Activated naive CD8-positive, alpha-beta T cell treated with anti-CD3 and anti-CD28 coated beads, Interleukin-2, amount 50 U/mL, for 16 hours (primary cell): ENCODE measurements around the gene SDF4.
"Not testable (repeated sequence)": the region's sequence is repeated elsewhere in the genome, so short reads cannot be mapped to it uniquely, and the experiment has no call there.

ENCODE experiments used
- DNase-seq: peaks from one replicate; pipeline ENCODE4 v3.0.0-alpha.2; 2020; ENCODE audit warnings: low read depth, low spot score

Gene SDF4

DNA sequence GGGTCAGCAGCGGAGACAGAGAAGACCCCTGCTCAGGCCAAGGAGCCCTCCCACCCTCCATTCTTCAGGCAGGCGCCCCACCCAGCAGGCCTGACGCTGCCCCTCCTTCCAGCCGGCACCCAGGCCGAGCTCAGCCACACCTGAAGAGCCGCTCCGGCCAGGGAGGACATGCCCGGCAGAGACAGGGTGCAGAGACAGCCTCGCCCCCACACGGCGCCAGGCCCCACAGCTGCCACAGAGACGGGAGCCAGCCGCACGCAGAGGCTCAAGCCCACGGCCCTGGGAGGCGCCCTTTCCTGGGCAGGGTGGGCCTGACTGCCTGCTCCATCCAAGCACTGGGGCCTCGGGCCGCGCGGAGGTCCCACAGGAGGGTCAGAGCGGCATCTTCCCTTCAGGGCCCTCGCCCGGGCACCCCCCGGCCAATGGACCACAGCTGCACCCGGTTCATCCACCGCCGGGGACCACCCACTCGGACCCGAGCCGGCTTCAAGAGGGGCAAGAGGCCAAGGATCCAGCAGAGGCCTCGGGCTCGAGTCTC lies 52.9 kb downstream of the SDF4 start:
- no peak for DNase-seq

- DNase-seq: no peak
Measured at GRCh38 chr1:1177452-1178206, 54.2 kb downstream of the SDF4 start.

DNA sequence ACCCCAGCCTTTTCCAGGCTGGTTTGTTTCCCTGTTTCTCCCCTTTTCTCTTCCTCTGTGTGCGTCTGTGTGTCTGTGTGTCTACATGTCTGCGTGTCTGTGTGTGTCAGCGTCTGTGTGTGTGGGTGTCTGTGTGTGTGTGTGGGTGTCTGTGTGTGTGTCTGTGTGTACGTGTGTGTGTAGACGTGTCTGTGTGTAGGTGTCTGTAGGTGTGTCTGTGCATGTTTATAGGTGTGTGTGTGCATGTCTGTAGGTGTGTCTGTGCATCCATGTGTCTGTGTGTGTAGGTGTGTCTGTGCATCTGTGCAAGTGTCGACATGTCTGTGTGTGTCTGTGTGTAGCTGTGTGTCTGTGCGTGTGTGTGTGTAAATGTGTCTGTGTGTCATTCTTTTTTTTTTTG lies 54.9 kb downstream of the SDF4 start:
- DNase-seq: no peak

GRCh38 chr1:1176063-1176761 lies 55.6 kb downstream of the SDF4 start:
- DNase-seq: not testable (repeated sequence)

DNA sequence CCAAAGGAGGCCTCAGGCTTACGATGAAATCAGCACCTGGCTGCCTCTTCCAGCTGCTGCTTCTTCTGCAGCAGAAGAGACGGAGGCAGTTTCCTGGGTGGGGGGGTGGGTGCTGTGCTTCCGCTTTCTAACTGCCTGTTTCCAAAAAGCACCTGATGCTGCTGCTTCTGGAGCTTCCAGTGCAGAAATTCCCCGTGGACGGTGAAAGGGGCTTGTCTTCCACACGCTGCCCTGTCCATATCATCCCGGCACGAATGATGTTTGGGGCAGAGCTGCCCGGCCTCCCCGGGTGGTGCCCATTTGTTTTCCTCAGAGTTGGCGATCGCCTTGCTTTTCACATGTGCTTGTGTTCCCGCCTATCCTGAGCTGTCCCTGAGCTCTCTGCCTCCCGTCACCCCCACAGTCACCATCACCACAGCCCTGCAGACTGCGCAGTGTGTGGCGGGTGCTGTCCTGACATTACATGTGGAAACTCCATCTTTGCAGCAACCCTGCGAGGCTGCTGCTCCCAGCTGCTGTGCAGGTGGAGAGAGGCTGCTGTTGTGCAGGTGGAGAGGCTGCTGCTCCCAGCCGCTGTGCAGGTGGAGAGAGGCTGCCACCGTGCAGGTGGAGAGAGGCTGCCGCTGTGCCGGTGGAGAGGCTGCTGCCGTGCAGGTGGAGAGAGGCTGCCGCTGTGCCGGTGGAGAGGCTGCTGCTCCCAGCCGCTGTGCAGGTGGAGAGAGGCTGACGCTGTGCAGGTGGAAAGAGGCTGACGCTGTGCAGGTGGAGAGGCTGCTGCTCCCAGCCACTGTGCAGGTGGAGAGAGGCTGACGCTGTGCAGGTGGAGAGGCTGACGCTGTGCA lies 56.4 kb downstream of the SDF4 start:
- DNase-seq: no peak

DNA sequence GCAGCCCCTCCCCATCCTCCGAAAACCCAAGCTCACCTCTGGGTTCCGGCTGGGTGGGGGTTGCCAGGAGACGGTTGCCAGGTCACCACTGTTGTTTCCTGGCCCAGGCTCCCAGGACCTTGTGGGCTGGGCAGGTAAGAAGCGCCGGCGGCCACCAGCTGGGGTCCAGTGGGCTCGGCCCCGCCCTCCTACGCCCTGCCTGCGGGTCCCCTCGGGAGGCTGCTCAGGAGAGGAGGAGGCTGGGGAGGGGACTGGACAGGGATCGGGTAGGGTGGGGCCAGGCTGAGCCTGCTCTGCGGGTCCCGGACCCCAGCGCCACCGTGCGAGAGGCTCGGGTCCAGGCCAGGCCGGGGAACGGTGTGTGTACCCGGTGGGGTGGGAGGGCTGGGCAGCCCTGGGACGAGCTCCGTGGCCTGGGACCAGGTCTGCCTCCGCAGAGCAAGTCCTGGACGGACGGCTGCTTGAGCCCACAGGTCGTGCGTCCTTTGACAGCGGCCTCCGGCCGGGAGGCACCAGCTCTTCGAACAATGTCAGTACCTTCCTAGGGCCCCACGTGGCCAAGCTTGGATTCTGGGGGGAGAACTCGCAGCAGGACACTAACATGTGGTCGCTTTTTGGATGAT lies 57.9 kb downstream of the SDF4 start, which contains the start of gene TTLL10:
TSS of gene TTLL10 (plus strand) at position 88 of the 623 bp plus-strand sequence. CDS start 5,336 bp downstream, outside the sequence.
- no peak for DNase-seq

GRCh38 chr1:1173061-1173792 lies 58.6 kb downstream of the SDF4 start:
- no peak for DNase-seq

GRCh38 chr1:1171546-1172340 lies 60.1 kb downstream of the SDF4 start:
- DNase-seq: no peak

DNA sequence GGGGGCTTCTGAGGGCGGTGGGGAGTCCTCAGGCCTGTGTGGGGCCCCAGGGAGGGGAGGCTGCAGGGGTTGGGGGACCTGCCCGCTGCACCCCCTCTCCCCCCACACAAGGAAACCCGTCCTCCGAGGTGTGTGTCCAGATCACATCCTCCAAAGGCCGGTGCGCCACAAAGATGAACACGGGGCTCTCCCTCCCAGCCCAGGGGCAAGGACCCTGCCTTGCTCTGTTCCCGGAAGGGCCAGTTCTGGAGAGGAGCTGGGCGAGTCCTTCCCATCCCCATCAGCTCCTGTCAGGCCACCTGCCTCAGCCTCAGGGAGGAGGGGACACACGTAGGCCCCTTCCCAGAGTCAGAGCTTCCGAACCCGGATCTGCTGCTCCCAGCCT lies 60.6 kb downstream of the SDF4 start:
- DNase-seq: no peak

GRCh38 chr1:1170215-1171091 lies 61.3 kb downstream of the SDF4 start:
- DNase-seq: no peak

DNA sequence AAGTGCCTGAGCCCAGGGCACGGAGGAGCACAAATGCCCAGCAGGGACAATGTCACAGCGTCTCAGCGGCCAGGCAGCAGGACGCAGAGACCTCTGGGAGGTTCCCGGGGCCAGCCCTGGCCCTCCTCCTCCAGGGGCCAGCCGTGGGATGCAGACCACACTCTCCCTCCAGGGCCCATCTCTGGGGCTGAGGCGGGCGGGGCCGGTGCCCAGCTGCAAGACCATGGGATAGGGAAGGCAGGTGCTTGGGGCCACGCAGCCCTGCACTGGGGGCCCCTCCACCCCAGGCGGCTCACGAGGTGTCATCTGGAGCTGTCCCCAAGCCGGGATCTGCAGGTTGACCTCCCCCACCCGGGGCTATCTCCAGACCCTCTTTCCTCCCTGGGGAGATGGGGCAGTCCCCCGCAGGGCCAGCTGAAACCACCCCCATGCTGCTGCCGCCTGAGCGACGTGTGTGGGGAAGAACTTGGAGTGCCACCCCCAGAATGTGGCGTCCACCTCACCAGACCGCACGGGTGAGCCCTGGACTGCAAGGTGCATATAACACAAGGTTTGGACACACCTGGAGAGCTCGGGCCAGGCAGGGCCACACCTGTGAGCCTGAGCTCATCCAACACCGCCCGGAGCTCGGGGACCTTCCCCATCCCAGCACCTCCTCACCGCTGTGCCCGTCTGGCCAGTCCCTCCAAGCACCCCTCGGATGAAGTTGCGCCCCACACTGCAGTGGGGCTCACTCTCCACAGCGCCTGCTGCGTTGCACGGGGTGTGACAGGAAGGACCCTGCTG lies 62.2 kb downstream of the SDF4 start:
- DNase-seq: no peak

GRCh38 chr1:1168451-1169411 lies 63.1 kb downstream of the SDF4 start:
- DNase-seq: no peak

GRCh38 chr1:1167841-1168450 lies 63.9 kb downstream of the SDF4 start:
- DNase-seq: no peak

GRCh38 chr1:1167398-1167821 lies 64.4 kb downstream of the SDF4 start:
- no peak for DNase-seq
